HG03045 (cell line): ENCODE measurements around the gene DCLRE1C.
"Not testable (repeated sequence)": the region's sequence is repeated elsewhere in the genome, so short reads cannot be mapped to it uniquely, and the experiment has no call there.

Experiments
- ATAC-seq: cut with Tn5 transposase; IDR thresholded peaks from one replicate; pipeline ENCODE4 v1.9.1; 2021; ENCODE audit warnings: mild to moderate bottlenecking, moderate library complexity; ENCODE audit not compliant: unreplicated experiment

DCLRE1C gene

GRCh38 chr10:14954001-14954770 lies at the start of gene DCLRE1C:
Gene DCLRE1C (minus strand): TSS chr10:14954096. CDS start chr10:14954010, 86 bp downstream.
- peak; percentile 87 for ATAC-seq

GRCh38 chr10:14995964-14996565 lies 42.2 kb upstream of the DCLRE1C start:
- ATAC-seq = no peak

GRCh38 chr10:14993500-14994455 lies 39.9 kb upstream of the DCLRE1C start:
- ATAC-seq = not testable (repeated sequence)

GRCh38 chr10:14992336-14992735 lies 38.4 kb upstream of the DCLRE1C start:
- ATAC-seq = not testable (repeated sequence)

GRCh38 chr10:14991035-14991749 lies 37.3 kb upstream of the DCLRE1C start:
- not testable (repeated sequence) for ATAC-seq

GRCh38 chr10:14989552-14989951 lies 35.7 kb upstream of the DCLRE1C start:
- ATAC-seq = not testable (repeated sequence)

- no peak for ATAC-seq
Observed at GRCh38 chr10:14982744-14983143, 28.8 kb upstream of the DCLRE1C start.

- ATAC-seq = no peak
Observed at GRCh38 chr10:14975672-14976273, 21.9 kb upstream of the DCLRE1C start.

- not testable (repeated sequence) for ATAC-seq
Observed at GRCh38 chr10:14974153-14974998, 20.5 kb upstream of the DCLRE1C start.

- no peak for ATAC-seq
Observed at GRCh38 chr10:14971867-14972448, 18.1 kb upstream of the DCLRE1C start.

GRCh38 chr10:14967897-14968296 lies 14.0 kb upstream of the DCLRE1C start:
- no peak for ATAC-seq

GRCh38 chr10:14959221-14960057 lies 5.5 kb upstream of the DCLRE1C start, which contains the start of gene MEIG1:
Gene MEIG1 (plus strand): TSS chr10:14959388. CDS start chr10:14966469, 7,081 bp downstream.
- ATAC-seq = peak; percentile 86

- no peak for ATAC-seq
Observed at GRCh38 chr10:14958872-14959220, 5.0 kb upstream of the DCLRE1C start.

- ATAC-seq = no peak
Observed at GRCh38 chr10:14954934-14955333, 1.0 kb upstream of the DCLRE1C start.

GRCh38 chr10:14953424-14954000 lies 384 bp downstream of the DCLRE1C start:
- ATAC-seq = peak; percentile 31

- no peak for ATAC-seq
Observed at GRCh38 chr10:14952851-14953423, 959 bp downstream of the DCLRE1C start.

- no peak for ATAC-seq
Observed at GRCh38 chr10:14949291-14949690, 4.6 kb downstream of the DCLRE1C start.
